ENCODE data around the gene SGF29. TPM values are rescaled to one million over a fixed set of nuclear protein-coding genes. Genes with fewer than 3 reads are reported as not detected.
"Not testable (repeated sequence)": the region's sequence is repeated elsewhere in the genome, so short reads cannot be mapped to it uniquely, and the experiment has no call there.

Gene SGF29
- polyA plus RNA-seq, 2 of the 4 experiments (the other 2 are of a cell fraction): 3.3 to 19.3 TPM

- TF ChIP-seq RFX5 (IDR thresholded peaks at IDR 0.05) (no peak), HDAC2 (IDR thresholded peaks at IDR 0.05) (no peak), PHF8 (IDR thresholded peaks at IDR 0.05; ENCODE audit: borderline replicate concordance, low read depth) (no peak), FOSL2 (IDR thresholded peaks at IDR 0.05) (no peak), FOSL2 (CRISPR knock-in tag; IDR thresholded peaks at IDR 0.05) (no peak), TP53 (CRISPR knock-in tag; IDR thresholded peaks at IDR 0.05) (no peak), RARB (CRISPR knock-in tag; IDR thresholded peaks at IDR 0.05) (no peak), KDM5A (IDR thresholded peaks at IDR 0.05) (no peak), KDM1A (IDR thresholded peaks at IDR 0.05; ENCODE audit: low read depth) (no peak), CEBPB (IDR thresholded peaks at IDR 0.05) (no peak), MAZ (IDR thresholded peaks at IDR 0.05; ENCODE audit: borderline replicate concordance, low read depth, low read length) (no peak), CHD4 (IDR thresholded peaks at IDR 0.05; ENCODE audit: borderline replicate concordance) (no peak), EP300 (IDR thresholded peaks at IDR 0.05) (no peak), CBX8 (IDR thresholded peaks at IDR 0.05) (no peak), BHLHE40 (IDR thresholded peaks at IDR 0.05; ENCODE audit: low read depth, low read length) (no peak), ESRRA (IDR thresholded peaks at IDR 0.05; ENCODE audit: borderline replicate concordance, low read length) (no peak), NFE2L2 (conservative IDR thresholded peaks at IDR 0.05; ENCODE audit: low read length) (no peak), EHMT2 (IDR thresholded peaks at IDR 0.05; ENCODE audit: low read depth) (no peak), MYC (IDR thresholded peaks at IDR 0.05; ENCODE audit: borderline replicate concordance, low read length) (no peak)
- TF ChIP-seq, protein P1, sequence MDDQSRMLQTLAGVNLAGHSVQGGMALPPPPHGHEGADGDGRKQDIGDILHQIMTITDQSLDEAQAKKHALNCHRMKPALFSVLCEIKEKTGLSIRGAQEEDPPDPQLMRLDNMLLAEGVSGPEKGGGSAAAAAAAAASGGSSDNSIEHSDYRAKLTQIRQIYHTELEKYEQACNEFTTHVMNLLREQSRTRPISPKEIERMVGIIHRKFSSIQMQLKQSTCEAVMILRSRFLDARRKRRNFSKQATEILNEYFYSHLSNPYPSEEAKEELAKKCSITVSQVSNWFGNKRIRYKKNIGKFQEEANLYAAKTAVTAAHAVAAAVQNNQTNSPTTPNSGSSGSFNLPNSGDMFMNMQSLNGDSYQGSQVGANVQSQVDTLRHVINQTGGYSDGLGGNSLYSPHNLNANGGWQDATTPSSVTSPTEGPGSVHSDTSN (IDR thresholded peaks at IDR 0.05): no peak
- FAIRE-seq: no peak
- peak in 1 of 2 experiments; percentile 12; a peak in 3 of 6 replicates for ATAC-seq
- Histone ChIP-seq H3K4me3 (no peak within 1 kb of the TSS), H3K9me3 (no peaks in the 10 kb centered on the region), H3K4me2 (peak within 1 kb of the TSS; percentile 39; the same call in 1 of the 3 replicates), H3K27ac (peak within 1 kb of the TSS; percentile 49 to 71; a peak in 5 of 6 replicates), H3K4me1 (peaks cover 13% of the 10 kb centered on the region; the same call in 2 of the 3 replicates)
- WGBS (ENCODE audit: missing lambda C conversion rate): 71% methylated on average over 10 of the region's 11 CpGs
- POLR2A ChIA-PET: no interaction called here
- CTCF ChIA-PET: interaction anchor here (0.8 to 1.2 kb wide), 4 partner anchors 23 to 332 kb away, joined by 3 to 7 read pairs (median 3); no protein-coding TSS in a partner anchor
- DNase-seq (ENCODE audit: low read depth in 1 of 2, low spot score in 1 of 2): no peak
Observed at GRCh38 chr16:28609631-28610594, 56.2 kb downstream of the SGF29 start, which contains the start of gene SULT1A1. Gene SULT1A1 (minus strand): TSS chr16:28610044. CDS start chr16:28608855, 1,189 bp downstream.

DNA sequence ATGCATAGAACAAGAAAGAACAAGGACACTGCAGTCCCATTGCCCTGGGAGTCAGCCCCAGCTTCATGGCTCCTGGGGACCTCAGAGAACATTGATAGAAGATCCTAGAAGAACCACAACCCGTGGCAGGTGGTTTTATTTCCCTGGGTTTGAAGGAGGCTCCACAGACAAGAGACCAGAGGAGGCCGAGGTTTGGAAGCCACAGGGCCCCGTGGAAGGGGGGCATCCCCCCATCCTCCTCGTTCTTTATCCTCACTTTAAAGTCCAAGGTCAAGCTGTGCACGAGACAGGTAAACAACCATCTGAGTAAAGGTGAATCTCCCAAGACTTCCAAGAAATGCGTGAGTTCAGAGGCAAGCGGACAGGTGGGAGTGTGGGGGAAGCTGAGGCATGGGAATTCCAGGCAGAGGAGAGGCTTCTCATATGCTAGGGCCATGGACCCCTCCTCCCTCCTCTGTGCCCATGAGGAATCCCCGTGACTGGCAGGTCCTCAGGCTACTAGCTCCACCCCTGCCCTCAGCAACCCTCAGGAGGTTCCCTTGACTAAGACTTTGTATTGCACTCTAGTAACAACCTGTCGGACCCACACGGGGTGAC, 57.0 kb downstream of the SGF29 start:
- FAIRE-seq: no peak
- ATAC-seq: no peak
- CTCF ChIA-PET: interaction anchor here (1.2 kb wide), 1 partner anchor 289 kb away, joined by 3 read pairs; no protein-coding TSS in a partner anchor
- H3K9me3 ChIP-seq: no peaks in the 10 kb centered on the region
- no peak for TF ChIP-seq JUN (IDR thresholded peaks at IDR 0.05)
- TF ChIP-seq POLR2AphosphoS2 (conservative IDR thresholded peaks at IDR 0.05; ENCODE audit: low read length): no peak
- TF ChIP-seq ESRRA (IDR thresholded peaks at IDR 0.05; ENCODE audit: borderline replicate concordance, low read length): no peak
- no peak for TF ChIP-seq MAFK (IDR thresholded peaks at IDR 0.05; ENCODE audit: partially characterized antibody)
- no peak for TF ChIP-seq USF2 (IDR thresholded peaks at IDR 0.05)
- TF ChIP-seq CHD4 (IDR thresholded peaks at IDR 0.05; ENCODE audit: borderline replicate concordance): no peak
- H3K4me1 ChIP-seq: peaks cover 13% of the 10 kb centered on the region; the same call in 2 of the 3 replicates
- H3K27ac ChIP-seq: no peak overlapping the region
- H3K4me2 ChIP-seq: no peak overlapping the region
- 77% methylated on average over 10 of the region's 10 CpGs for WGBS (ENCODE audit: missing lambda C conversion rate)
- POLR2A ChIA-PET: no interaction called here
- H3K4me3 ChIP-seq: no peak overlapping the region
- no peak for DNase-seq (ENCODE audit: low read depth in 1 of 2, low spot score in 1 of 2)

- H3K27ac ChIP-seq; DNase-seq (ENCODE audit: low read depth in 1 of 2, low spot score in 1 of 2); POLR2A ChIA-PET; H3K9me3 ChIP-seq; H3K4me3 ChIP-seq; H3K4me2 ChIP-seq; FAIRE-seq; CTCF ChIA-PET: not testable (repeated sequence)
- peak; percentile 58 to 77 for ATAC-seq
- no CpG with 5 or more reads among the region's 17 CpGs for WGBS (ENCODE audit: missing lambda C conversion rate)
- peaks cover 13% of the 10 kb centered on the region; the same call in 2 of the 3 replicates for H3K4me1 ChIP-seq
Observed at GRCh38 chr16:28612359-28613280, 58.9 kb downstream of the SGF29 start.

DNA sequence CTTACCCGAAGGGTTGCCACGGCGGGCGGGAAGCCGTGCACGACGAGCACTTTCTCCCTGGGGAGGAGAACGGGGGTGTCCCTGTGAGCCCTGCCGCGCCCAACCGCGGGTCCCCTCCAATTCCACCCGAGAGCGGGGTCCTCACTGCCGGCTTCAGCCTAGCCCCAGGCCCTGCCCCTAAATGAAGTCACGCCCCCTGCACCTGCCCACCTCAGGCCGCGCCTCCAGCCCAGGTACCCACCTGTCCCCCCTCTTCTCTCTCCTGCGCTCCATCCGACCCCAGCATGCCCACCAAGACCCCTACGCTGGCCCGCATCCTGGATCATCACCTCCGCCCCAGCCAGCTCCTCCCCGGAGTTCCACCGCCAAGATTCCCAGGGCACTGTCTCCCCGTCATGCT, 60.2 kb downstream of the SGF29 start:
- H3K4me3 ChIP-seq; H3K27ac ChIP-seq; H3K9me3 ChIP-seq; ATAC-seq; CTCF ChIA-PET; FAIRE-seq; H3K4me2 ChIP-seq; POLR2A ChIA-PET; DNase-seq (ENCODE audit: low read depth in 1 of 2, low spot score in 1 of 2): not testable (repeated sequence)
- peaks cover 13% of the 10 kb centered on the region; the same call in 2 of the 3 replicates for H3K4me1 ChIP-seq
- WGBS (ENCODE audit: missing lambda C conversion rate): 86% methylated on average over 7 of the region's 26 CpGs

DNA sequence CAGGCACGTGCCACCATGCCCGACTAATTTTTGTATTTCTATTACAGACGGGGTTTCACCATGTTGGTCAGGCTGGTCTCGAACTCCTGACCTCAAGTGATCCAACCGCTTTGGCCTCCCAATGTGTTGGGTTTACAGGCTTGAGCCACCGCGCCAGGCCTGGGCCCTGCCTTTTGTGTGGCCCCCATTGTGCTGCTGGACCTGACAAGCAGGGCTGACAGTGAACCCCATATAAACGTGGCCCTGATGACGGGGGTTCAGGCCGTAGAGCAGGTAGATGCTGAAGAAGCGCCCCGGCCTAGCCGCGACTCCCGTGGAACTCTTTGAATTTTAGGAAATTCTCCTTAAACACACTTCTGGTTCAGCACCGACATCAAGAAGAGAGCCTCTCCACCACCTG, 60.8 kb downstream of the SGF29 start:
- FAIRE-seq: not testable (repeated sequence)

More for the DNA sequence above, 60.8 kb downstream of the SGF29 start:
- H3K27ac ChIP-seq; DNase-seq (ENCODE audit: low read depth in 1 of 2, low spot score in 1 of 2); CTCF ChIA-PET; H3K4me1 ChIP-seq; POLR2A ChIA-PET; H3K9me3 ChIP-seq; H3K4me2 ChIP-seq; ATAC-seq; H3K4me3 ChIP-seq: not testable (repeated sequence)
- 86% methylated on average over 16 of the region's 16 CpGs for WGBS (ENCODE audit: missing lambda C conversion rate)

Measured in A549 (cell line).